GM18511 (cell line): ENCODE data around the gene TPX2.

ENCODE experiments used
- ATAC-seq: cut with Tn5 transposase; IDR thresholded peaks from one replicate; pipeline ENCODE4 v1.9.1; 2021; ENCODE audit warnings: mild to moderate bottlenecking, moderate library complexity; ENCODE audit not compliant: unreplicated experiment

TPX2 gene, protein sequence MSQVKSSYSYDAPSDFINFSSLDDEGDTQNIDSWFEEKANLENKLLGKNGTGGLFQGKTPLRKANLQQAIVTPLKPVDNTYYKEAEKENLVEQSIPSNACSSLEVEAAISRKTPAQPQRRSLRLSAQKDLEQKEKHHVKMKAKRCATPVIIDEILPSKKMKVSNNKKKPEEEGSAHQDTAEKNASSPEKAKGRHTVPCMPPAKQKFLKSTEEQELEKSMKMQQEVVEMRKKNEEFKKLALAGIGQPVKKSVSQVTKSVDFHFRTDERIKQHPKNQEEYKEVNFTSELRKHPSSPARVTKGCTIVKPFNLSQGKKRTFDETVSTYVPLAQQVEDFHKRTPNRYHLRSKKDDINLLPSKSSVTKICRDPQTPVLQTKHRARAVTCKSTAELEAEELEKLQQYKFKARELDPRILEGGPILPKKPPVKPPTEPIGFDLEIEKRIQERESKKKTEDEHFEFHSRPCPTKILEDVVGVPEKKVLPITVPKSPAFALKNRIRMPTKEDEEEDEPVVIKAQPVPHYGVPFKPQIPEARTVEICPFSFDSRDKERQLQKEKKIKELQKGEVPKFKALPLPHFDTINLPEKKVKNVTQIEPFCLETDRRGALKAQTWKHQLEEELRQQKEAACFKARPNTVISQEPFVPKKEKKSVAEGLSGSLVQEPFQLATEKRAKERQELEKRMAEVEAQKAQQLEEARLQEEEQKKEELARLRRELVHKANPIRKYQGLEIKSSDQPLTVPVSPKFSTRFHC

DNA sequence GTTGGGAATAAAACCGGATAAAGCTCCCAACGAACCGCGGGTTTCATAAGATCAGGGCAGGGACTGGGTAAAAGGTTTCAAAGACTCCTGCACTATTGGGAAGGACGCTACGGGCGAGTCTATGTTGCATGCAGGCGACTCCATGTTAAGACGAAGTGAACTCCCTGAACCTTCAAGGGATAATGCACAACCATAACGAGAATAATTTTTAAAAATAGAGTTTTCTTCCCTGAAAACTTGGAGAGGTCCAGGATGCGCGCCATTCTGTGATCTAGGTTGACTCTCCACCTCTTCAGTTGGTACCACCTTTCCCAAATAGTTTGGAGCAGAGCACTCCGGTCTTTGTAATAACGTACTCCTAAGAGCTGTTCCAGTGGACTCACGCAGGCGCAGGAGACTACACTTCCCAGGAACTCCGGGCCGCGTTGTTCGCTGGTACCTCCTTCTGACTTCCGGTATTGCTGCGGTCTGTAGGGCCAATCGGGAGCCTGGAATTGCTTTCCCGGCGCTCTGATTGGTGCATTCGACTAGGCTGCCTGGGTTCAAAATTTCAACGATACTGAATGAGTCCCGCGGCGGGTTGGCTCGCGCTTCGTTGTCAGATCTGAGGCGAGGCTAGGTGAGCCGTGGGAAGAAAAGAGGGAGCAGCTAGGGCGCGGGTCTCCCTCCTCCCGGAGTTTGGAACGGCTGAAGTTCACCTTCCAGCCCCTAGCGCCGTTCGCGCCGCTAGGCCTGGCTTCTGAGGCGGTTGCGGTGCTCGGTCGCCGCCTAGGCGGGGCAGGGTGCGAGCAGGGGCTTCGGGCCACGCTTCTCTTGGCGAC, at the start of gene TPX2:
TPX2 (plus strand) TSS at position 562 of the 821 bp plus-strand sequence. CDS start 18,187 bp downstream, outside the sequence.
- peak; percentile 95 for ATAC-seq

DNA sequence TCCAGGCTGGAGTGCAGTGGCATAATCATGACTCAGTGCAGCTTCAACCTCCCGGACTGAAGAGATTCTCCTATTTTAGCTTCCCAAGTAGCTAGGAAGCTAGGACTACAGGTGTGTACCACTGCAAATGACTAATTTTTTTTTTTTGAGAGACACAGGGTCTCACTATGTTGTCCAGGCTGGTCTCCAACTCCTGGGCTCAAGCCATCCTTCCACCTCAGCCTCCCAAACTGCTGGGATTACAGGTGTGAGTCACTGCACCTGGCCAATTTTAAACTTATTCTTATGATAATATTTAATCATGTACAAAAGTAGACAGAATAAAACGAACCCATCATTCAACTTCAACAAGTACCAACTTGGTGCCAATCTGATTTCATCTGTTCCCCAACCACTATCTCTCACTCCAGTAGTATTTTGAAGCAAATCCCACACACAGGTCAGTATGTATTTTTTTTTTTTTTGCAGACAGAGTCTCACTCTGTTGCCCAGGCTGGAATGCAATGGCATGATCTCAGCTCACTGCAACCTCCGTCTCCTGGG, 48.9 kb upstream of the TPX2 start:
- ATAC-seq, result no peak

DNA sequence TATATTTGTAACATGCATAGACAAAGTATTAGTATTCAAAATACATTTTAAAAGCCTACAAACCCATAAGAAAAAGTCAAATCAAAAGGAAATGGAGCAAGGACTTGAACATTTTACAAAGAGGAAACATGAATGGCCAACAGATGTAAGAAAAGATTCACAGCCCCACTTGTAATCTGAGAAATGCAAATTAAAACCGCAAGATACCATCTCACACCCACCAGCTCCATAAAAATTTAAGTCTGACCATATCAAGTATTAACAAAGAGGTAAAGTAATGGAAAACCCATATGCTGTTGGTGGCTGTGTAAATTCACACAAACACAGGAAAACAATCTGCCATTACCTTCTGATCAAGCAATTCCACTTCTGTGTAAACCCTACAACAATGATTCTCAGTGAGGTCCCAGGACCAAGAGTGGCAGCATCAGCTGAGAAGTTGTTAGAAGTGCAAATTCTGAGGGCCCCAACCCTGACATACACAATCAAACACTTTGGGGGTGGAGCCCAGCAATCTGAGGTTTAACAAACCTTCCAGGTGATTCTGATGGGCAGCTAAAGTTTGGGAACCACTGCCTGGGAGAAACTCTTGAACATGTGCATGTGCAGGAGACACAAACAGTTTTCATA, 47.3 kb upstream of the TPX2 start:
- ATAC-seq, result peak; percentile 76

DNA sequence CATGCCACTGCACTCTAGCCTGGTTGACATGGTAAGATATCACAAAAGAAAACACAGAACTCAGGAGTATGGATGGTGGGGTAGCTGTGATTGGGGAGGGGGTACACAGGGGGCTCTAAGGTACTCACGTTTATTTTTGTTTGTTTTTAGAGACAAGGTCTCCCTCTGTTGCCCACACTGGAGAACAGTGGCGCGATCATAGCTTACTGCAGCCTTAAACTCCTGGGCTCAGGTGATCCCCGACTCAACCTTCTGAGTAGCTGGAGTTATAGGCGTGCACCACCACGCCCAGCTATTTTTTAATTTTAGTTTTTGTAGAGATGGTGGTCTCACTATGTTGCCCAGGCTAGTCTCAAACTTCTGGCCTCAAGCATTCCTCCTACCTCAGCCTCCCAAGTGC, 45.7 kb upstream of the TPX2 start:
- no peak for ATAC-seq

DNA sequence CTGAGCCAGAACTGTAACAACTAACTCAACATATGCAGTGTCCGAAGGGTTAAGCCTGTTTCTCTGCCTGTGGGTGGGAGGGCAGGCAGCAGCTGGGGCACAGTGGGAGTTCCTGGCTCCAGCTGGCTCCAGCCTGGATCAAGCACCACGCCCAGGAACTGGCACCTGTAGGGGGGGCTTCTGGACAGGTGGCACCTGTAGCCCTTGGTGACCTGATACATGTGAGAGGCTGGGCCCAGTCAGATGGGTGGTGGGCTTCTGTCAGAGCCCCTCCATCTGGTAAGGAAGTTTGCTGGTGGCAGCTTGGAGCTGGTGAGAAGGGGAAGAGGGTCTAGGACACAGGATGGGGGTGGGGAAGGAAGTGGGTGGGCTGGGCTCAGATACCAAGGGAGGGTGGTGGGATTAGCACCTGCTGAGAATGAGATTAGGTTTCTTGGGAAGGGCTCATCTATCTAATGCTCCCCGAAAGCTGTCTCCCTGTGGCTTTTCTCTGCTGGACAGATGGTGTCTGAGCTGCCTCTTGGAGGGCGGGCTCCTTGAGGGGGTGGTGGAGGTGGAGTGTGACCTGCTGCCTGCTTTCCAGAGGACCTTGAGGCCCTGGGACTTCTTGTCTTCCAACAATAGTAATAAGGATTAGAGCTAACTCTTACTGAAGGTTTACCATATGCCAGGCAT, 45.0 kb upstream of the TPX2 start:
- ATAC-seq, result no peak

DNA sequence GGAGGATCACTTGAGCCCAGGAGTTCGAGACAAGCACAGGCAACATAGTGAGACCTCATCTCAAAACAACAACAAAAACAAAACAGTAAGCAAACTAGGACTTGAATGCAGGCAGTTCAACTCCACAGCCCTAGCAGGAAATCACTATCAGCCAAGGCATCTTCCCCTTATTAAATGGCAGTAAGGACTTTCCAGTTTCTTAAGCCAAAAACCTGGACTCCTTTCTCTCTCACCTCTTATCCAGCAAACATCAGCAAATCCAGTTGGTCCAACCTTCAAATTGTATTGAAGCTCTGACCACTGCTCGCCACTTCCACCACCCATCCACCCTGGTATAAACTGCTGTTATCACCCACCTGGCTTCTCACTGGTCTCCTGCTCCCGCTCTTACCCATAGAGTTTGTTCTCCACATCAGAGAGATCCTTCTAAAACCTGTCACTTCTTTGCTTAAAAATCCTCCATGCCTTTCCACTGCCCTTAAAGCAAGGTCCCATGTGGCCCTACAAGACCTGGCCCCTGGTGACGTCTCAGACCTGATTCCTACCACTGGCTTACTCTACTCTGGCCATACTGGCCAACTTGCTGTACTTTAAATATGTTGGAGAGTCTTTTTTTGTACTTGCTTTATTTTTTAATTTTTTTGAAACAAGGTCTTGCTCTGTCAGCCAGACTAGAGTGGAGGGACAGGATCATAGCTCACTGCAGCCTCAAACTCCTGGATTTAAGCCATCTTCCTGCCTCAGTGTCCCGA, 44.1 kb upstream of the TPX2 start:
- ATAC-seq, result no peak

DNA sequence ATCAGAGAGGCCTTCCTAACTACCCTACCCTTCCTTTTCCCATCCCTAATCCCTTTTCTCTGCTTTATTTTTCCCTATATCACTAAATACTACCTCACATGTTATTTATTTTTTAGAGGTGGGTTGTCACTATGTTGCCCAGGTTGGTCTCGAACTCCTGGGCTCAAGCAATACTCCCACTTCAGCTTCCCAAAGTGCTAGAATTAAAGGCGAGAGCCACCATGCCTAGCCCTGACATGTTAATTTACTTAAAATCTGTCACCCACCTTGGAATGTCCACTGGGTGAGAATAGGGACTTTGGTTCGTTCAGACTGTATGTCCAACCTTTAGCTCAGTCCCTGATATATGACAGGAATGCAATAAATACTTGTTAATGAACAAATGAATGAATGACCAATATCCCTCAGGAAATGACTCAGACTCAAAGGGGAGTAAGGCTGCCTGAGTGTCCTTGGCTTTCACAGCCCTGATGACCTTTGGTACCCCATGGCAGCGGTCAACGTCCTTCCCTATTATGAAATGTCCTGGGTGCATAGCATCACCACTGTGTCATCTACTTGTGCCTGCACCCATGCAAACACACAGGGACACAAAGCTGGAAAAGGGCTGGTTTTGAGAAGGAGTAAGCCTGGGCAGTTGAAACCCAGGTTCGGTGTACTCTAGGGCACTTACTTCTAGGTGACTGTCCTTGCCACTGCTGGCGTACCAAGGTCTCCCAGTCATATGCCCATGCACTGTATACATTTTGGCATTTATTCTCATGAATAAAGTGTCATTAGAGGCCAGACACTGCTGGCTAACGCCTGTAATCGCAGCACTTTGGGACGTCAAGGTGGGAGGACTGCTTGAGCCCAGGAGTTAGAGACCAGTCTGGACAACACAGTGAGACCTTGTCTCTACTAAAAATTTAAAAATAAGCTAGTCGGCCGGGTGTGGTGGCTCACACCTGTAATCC, 43.0 kb upstream of the TPX2 start:
- no peak for ATAC-seq

DNA sequence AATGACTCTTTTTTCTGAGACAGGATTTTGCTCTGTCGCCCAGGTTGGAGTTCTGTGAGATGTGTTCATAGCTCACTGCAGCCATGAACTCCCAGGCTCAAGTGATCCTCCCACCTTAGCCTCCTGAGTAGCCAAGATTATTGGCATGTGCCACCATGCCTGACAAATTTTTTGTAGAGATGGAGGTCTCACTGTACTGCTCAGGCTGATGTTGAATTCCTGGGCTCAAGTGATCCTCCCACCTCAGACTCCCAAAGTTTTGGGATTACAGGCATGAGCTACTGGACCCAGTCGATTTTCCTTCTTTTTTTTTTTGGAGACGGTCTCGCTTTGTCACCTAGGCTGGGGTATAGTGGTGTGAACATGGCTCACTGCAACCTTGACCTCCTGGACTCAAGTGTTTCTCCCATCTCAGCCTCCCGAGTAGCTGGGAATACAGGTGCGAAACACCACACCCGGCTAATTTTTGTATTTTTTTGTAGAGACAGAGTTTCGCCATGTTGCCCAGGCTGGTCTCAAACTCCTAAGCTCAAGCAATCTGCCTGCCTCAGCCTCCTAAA, 40.8 kb upstream of the TPX2 start:
- ATAC-seq, result no peak

DNA sequence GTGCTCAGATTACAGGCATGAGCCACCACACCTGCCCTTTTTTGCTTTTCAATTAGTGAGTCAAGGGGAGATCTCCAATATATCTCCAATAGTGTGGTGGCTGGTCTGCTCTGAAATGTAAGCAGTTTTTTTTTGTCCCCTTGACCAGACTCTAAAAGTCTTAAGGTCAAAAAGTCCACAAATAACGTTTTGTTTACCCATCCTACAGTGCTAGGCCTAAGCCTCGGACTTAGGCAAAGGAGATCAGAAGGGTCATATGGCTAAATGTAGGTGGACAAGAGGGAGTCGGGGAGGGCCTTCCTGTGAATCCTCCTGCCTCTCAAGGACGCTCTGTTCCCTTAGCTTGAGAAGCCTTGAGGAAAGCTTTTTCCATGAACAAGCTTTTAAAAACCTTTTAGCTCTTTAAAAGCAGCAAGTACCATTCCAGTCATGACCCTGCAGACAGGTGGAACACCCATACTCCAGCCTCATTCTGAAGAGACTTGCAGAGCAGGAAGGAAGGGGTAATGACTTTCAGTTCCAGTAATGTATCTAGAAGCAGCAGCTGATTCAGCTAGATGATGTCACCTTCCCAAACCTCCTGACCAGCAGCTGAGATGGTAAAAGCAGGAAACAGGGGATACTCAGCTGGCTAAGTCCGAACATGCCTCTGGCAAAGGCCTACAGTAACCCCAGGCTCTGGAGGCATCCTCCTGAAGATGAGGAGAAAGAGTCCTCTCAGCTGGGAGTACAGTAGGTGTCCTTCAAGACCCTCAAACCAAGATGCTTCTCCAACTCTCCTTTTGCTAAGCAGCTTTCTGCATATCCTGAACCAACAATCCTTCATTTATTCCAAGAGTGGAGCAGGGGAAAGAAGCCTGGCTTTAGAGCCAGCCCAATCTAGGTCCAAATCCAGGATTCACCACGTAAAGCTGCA, 40.0 kb upstream of the TPX2 start:
- ATAC-seq, result peak; percentile 99

DNA sequence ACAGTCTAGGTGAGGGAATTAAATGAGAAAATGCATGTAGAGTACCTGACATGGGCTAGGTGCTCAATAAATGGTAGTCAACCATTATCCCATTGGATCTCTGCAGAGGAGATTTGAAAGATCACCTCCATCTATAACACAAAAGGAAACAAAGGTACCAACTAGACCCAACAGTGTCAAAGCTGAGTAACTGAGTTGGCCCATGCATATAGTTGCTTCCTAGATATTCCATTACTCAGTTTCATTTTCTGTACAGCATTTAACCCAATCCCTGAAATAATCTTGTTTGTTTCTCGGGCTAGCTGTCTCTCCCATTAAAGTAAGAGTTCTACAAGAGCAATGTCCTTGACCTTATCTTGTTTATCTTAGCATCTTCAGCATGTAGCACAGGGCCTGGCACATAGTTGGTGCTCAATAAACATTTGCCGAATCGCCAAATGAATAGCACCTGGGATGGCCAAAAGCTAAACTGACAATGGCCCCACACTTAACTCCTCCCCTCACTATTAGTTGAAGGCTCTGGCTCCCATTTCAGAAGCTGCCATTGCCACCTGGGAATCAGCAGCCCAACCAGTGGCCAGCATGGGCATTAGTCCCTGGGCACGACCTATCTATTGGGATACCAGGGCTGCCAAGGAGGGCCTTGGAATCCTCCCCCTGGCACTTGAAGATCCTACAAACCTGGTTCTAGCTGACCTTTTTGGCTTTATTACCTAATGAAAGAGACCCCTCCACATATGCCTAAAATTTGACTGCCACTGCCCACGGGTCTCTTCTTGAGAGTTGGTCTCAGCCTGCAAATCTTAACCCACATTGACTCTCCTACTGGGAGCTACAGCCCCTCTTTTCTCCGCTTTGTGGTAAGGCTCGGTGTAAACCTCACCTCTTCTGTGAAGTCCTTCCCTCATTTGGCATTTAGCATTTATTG, 39.0 kb upstream of the TPX2 start:
- no peak for ATAC-seq

DNA sequence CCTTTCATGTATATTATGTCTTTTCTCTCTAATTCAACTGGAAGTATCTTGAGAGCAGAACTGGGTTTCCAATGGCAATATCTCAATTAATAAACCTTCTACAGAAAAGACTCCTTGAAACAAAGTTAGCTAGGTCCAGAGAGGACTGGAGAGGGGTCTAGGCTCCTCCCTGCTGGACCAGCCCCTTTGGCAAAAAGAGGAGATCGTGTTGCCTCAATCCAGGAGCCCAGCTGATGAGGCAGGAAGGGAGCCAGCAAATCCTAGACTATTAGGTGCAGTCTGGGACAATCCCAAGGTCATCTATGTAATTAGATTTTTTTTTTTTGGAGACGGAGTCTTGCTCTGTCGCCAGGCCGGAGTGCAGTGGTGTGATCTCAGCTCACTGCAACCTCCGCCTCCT, 38.3 kb upstream of the TPX2 start:
- ATAC-seq, result no peak

DNA sequence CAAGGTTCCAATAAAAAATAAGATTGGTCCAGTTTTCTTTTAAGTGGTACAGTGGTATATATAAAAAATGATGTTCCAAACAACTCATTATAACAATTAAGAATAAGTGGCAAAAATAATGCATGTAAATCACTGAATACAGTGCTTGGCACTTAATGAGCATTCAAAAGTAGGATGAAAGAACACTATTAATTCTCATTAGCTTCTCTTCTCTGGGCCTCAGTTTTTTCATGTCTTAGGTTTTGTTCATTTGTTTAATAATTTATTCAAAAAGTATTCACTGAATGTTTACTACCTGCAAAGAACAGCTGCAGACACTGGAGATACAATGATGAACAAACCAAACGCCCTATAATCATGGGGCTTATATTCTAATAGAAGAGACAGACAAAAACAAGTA, 37.5 kb upstream of the TPX2 start:
- ATAC-seq, result no peak

DNA sequence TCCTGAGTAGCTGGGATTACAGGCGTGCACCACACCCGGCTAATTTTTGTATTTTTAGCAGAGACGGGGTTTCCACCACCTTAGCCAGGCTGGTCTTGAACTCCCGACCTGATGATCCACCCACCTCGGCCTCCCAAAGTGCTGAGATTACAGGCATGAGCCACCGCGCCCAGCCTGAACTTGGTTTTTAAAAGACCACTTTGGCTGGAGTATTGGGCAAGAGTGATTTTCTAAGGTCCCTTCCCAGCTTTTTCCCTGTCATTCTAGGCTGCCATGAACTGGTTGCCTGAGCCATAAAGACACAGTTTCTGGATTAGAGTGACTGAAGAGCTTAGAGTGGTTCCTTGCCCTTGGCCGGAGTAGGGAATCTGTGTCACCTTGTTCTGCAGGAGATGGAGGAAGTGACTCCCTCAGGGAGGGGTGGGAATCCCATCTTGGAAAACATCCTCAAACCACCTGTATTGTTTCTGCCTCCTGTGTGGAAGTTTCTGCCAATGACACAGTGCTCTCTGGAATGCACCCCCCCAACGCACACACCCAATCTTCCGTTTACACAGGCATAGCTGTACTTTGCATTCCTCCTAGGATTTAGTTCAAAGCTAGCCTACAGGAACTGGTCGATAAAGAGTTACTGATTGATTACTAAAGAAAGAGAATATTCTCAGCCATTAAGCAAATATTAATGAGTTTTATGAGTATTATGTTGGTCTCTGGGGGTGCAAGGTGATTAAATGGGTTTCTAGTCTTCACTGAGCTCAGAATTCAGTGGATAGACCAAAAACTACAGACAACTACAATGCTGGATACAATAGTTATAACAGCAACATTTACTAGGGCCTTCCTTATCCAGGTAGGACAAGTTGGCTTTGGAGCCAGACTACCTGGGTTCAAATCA, 34.6 kb upstream of the TPX2 start:
- no peak for ATAC-seq

DNA sequence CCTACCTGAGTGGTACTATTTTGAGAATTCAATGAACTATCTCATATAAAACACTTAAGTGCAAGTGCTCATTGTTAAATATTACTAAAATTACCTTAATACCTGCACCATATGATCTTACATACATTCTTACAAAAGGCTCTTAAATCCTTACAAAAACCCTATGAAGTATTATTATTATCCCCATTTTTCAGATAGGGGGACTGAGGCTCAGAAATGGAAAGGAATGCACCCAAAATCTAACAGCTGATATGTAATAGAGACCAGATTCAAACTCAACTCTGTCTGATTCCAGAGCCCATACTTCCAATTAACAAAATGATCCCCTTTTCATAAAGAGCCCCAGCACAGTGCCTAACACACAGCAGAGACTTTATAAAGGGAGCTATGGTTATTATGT, 33.9 kb upstream of the TPX2 start:
- ATAC-seq, result no peak
